HG03175 (cell line): ENCODE results near the gene FKBP9.
"Not testable (repeated sequence)": the region's sequence is repeated elsewhere in the genome, so short reads cannot be mapped to it uniquely, and the experiment has no call there.

Experiments used
- ATAC-seq: cut with Tn5 transposase; IDR thresholded peaks from one replicate; pipeline ENCODE4 v1.9.1; 2021; ENCODE audit warnings: mild to moderate bottlenecking, moderate library complexity; ENCODE audit not compliant: unreplicated experiment

The FKBP9 gene

GRCh38 chr7:32948202-32948601, 9.0 kb upstream of the FKBP9 start:
- no peak for ATAC-seq

- ATAC-seq = no peak
These were observed 4.4 kb upstream of the FKBP9 start for GRCh38 chr7:32952876-32953275.

- ATAC-seq = no peak
These were observed 1.1 kb downstream of the FKBP9 start for GRCh38 chr7:32958046-32959025.

- not testable (repeated sequence) for ATAC-seq
These were observed 6.7 kb downstream of the FKBP9 start for GRCh38 chr7:32963880-32964301.

GRCh38 chr7:32964461-32965159, 7.4 kb downstream of the FKBP9 start:
- peak; percentile 98 for ATAC-seq

GRCh38 chr7:32966489-32967267, 9.4 kb downstream of the FKBP9 start:
- ATAC-seq = not testable (repeated sequence)

GRCh38 chr7:32967268-32967582, 10.0 kb downstream of the FKBP9 start:
- not testable (repeated sequence) for ATAC-seq

- not testable (repeated sequence) for ATAC-seq
These were observed 14.7 kb downstream of the FKBP9 start for GRCh38 chr7:32971967-32972366.

- ATAC-seq = not testable (repeated sequence)
These were observed 19.9 kb downstream of the FKBP9 start for GRCh38 chr7:32977159-32977558.

- not testable (repeated sequence) for ATAC-seq
These were observed 22.0 kb downstream of the FKBP9 start for GRCh38 chr7:32979246-32979645.

GRCh38 chr7:32979902-32980301, 22.7 kb downstream of the FKBP9 start:
- ATAC-seq = not testable (repeated sequence)

GRCh38 chr7:32988148-32988547, 30.9 kb downstream of the FKBP9 start:
- not testable (repeated sequence) for ATAC-seq

GRCh38 chr7:32991068-32991585, 33.9 kb downstream of the FKBP9 start:
- not testable (repeated sequence) for ATAC-seq

GRCh38 chr7:32991975-32992700, 34.9 kb downstream of the FKBP9 start:
- not testable (repeated sequence) for ATAC-seq

GRCh38 chr7:32992750-32993149, 35.5 kb downstream of the FKBP9 start:
- not testable (repeated sequence) for ATAC-seq

- not testable (repeated sequence) for ATAC-seq
These were observed 40.7 kb downstream of the FKBP9 start for GRCh38 chr7:32997956-32998355.

GRCh38 chr7:32998361-32999171, 41.3 kb downstream of the FKBP9 start:
- ATAC-seq = peak; percentile 63

GRCh38 chr7:32999380-32999779, 42.1 kb downstream of the FKBP9 start:
- ATAC-seq = not testable (repeated sequence)

GRCh38 chr7:33003111-33003510, 45.9 kb downstream of the FKBP9 start:
- ATAC-seq = not testable (repeated sequence)
